ENCODE measurements around the gene KIF1B.
"Not testable (repeated sequence)": the region's sequence is repeated elsewhere in the genome, so short reads cannot be mapped to it uniquely, and the experiment has no call there.

KIF1B gene

GRCh38 chr1:10211805-10212410, 1.5 kb downstream of the KIF1B start:
- TF ChIP-seq CTCF (IDR thresholded peaks at IDR 0.05; ENCODE audit: control extremely low read depth, extremely low read depth, low read depth, missing control alignments), result no peak
- ChIA-PET CTCF (interaction anchor here (4.2 kb wide), 1 partner anchor 126 kb away, joined by 45 read pairs; no protein-coding TSS in a partner anchor), POLR2A (interaction anchor here (0.6 kb wide), 1 partner anchor 219 kb away, joined by 3 read pairs; no protein-coding TSS in a partner anchor)
- no peak for DNase-seq (ENCODE audit: extremely low spot score)

- DNase-seq (ENCODE audit: extremely low spot score), result no peak
- TF ChIP-seq CTCF (IDR thresholded peaks at IDR 0.05; ENCODE audit: control extremely low read depth, extremely low read depth, low read depth, missing control alignments), result no peak
- ChIA-PET CTCF (interaction anchor here (1.5 to 4.2 kb wide), 3 partner anchors 9 to 125 kb away, joined by 5 to 45 read pairs (median 6); no protein-coding TSS in a partner anchor), POLR2A (no interaction called here)
Observed at GRCh38 chr1:10212476-10212875, 2.1 kb downstream of the KIF1B start.

GRCh38 chr1:10213186-10213705, 2.9 kb downstream of the KIF1B start:
- ChIA-PET POLR2A (no interaction called here), CTCF (interaction anchor here (1.1 to 1.5 kb wide), 3 partner anchors 8 to 124 kb away, joined by 3 to 6 read pairs (median 5); no protein-coding TSS in a partner anchor)
- no peak for DNase-seq (ENCODE audit: extremely low spot score)
- TF ChIP-seq CTCF (IDR thresholded peaks at IDR 0.05; ENCODE audit: control extremely low read depth, extremely low read depth, low read depth, missing control alignments), result no peak

- CTCF ChIA-PET, result interaction anchor here (1.2 to 2.1 kb wide), 5 partner anchors 8 to 213 kb away, joined by 3 to 8 read pairs (median 5); partner anchors contain the start of gene CENPS
- DNase-seq (ENCODE audit: extremely low spot score), result no peak
- TF ChIP-seq CTCF (IDR thresholded peaks at IDR 0.05; ENCODE audit: control extremely low read depth, extremely low read depth, low read depth, missing control alignments), result no peak
- POLR2A ChIA-PET, result no interaction called here
Observed at GRCh38 chr1:10216090-10216749, 5.8 kb downstream of the KIF1B start.

DNA sequence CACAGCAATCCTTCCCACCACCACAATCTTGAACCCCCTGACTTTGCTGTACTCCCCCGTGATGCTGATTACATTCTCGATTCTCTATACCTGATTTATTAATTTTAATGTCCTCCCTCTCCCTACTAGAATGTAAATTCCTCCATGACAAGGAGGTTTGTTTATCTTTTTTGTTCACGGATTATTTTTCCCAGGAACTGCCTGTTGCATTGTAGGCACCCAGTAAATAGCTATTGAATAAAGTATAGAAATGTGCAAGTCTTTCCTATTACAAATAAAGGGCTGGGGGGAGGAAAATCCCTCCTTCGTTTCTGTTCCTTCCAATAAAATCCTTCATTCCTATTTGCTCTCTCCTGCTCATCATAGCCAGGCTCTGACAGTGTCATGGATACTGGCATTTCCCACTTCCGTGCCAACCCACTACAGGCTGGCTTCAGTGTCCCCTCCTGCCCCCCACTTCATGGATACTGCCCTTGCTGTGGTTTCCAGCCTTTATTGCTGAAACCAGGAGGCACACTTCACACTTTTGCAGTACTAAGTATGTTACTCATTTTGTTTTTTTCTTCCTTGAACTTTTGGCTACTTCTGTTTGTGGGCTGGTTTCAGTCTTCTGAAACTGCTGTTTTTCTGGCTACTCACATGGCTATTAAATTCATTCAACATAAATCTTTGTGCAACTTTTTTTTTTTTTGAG, 7.5 kb downstream of the KIF1B start:
- ChIA-PET CTCF (interaction anchor here (1.0 to 1.3 kb wide), 2 partner anchors 8 to 212 kb away, joined by 3 to 13 read pairs; partner anchors contain the start of gene KIF1B), POLR2A (interaction anchor here (0.5 kb wide), 1 partner anchor 178 kb away, joined by 3 read pairs; no protein-coding TSS in a partner anchor)
- no peak for DNase-seq (ENCODE audit: extremely low spot score)
- no peak for TF ChIP-seq CTCF (IDR thresholded peaks at IDR 0.05; ENCODE audit: control extremely low read depth, extremely low read depth, low read depth, missing control alignments)

GRCh38 chr1:10220200-10220599, 9.8 kb downstream of the KIF1B start:
- no peak for DNase-seq (ENCODE audit: extremely low spot score)
- POLR2A ChIA-PET, result interaction anchor here (0.9 kb wide), 1 partner anchor 10 kb away, joined by 3 read pairs; the partner anchor contains the start of gene KIF1B
- CTCF ChIA-PET, result interaction anchor here (2.7 kb wide), 1 partner anchor 11 kb away, joined by 24 read pairs; the partner anchor contains the start of gene KIF1B
- no peak for TF ChIP-seq CTCF (IDR thresholded peaks at IDR 0.05; ENCODE audit: control extremely low read depth, extremely low read depth, low read depth, missing control alignments)

DNA sequence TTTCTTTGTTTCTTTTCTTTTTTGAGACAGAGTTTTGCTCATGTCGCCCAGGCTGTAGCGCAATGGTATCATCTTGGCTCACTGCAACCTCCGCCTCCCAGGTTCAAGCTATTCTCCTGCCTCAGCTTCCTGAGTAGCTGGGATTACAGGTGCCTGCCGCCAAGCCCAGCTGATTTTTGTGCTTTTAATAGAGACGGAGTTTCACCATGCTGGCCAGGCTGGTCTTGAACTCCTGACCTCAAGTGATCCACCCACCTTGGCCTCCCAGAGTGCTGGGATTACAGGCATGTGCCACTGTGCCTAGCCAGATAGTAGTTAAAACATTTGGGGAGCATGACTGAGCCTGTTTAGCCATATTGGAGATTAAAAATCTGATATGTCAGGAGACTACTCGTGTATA, 10.3 kb downstream of the KIF1B start:
- POLR2A ChIA-PET, result interaction anchor here (0.9 kb wide), 1 partner anchor 10 kb away, joined by 3 read pairs; the partner anchor contains the start of gene KIF1B
- not testable (repeated sequence) for DNase-seq (ENCODE audit: extremely low spot score)
- CTCF ChIA-PET, result interaction anchor here (1.3 to 2.7 kb wide), 2 partner anchors 8 to 11 kb away, joined by 6 to 24 read pairs; partner anchors contain the start of gene KIF1B
